ENCODE results near the gene RTP5. TPM values are rescaled to one million over a fixed set of nuclear protein-coding genes. Genes with fewer than 3 reads are reported as not detected.
A peak's percentile ranks its signal among the peaks of the same experiment; 100 is the strongest.

RTP5 gene
- total RNA-seq, 1 donor from 2014 or later = not detected

DNA sequence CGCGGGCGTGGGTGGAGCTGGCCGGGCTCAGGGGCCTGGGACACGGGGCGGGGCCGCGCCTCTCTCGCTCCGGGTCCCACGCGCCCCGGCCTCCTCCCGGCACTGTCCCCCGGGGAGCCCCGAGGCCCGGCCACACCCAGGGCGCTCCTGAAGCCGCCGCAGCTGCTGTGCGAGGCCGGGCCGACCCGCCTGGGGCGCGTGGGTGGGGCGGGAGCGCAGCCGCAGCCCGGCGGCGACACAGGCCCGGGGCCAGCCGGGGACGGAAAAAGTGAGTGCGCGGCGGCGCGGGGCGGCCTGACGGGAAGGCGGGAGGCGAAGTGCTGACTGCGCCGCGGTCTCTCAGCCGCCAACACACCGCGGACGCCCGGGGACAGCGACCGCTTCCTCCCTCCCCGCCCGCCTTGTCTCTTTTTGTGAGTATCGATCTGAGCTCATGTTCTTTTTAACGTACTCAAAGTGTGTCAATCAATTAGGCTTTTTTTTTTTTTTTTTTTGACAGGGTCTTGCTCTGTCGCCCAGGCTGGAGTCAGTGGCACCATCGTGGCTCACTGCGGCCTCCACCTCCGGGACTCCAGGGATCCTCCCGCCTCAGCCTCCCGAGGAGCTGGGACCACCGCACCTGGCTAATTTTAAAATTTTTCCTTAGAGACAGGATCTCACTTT is 25.3 kb upstream of the RTP5 start:
- peak; percentile 87 for ATAC-seq

DNA sequence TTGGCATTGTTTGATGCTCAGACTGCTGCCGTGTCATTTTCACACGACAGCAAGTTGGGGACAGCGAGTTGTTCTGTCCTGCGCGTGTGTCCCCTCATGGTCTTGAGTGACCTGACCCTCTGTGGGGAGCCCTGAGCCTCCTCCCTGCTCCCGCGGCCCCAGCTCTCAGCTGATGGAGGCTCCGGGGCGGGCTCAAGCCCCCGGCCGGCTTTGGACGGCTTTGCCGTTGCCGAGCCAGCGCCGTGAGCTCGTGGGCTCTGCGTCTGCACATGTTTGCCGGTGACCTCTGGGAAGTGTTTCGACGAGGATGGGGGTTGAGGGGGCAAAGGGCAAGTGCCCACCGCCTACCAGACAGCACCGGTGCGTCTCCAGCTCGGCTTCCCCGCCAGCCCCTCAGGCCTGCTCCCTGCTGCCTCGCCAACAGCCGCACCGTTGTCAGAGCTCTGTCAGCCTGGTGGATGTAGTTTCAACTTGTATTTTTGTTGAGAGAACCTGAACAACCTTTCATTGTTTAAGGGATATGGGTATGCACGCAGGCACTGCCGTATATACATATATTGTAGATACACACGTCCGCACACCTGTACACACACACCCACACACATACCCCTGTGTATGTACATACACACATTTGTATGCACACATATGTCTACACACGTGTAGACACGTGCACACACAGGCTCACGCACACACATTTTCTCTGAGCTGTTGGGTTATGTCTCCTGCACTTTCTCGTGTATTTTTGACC is 24.5 kb upstream of the RTP5 start:
- ATAC-seq = no peak

DNA sequence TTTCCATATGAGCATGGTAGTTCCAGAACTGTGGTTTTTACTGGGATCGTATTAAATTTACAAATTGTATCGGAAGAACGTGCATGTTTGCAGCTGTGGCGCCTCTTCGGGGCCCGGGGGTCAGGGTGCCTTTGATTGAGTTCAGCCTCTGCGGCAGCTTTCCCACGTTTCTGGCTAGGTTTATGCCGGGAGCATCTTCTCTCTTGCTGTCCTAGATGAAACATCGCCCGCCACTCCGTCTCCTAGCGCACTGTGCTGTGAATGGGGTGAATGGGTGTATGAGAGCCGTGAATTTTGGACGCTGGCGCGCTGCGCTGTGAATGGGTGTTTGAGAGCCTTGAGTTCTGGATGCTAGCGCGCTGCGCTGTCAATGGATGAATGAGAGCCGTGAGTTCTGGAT is 23.1 kb upstream of the RTP5 start:
- ATAC-seq = no peak

DNA sequence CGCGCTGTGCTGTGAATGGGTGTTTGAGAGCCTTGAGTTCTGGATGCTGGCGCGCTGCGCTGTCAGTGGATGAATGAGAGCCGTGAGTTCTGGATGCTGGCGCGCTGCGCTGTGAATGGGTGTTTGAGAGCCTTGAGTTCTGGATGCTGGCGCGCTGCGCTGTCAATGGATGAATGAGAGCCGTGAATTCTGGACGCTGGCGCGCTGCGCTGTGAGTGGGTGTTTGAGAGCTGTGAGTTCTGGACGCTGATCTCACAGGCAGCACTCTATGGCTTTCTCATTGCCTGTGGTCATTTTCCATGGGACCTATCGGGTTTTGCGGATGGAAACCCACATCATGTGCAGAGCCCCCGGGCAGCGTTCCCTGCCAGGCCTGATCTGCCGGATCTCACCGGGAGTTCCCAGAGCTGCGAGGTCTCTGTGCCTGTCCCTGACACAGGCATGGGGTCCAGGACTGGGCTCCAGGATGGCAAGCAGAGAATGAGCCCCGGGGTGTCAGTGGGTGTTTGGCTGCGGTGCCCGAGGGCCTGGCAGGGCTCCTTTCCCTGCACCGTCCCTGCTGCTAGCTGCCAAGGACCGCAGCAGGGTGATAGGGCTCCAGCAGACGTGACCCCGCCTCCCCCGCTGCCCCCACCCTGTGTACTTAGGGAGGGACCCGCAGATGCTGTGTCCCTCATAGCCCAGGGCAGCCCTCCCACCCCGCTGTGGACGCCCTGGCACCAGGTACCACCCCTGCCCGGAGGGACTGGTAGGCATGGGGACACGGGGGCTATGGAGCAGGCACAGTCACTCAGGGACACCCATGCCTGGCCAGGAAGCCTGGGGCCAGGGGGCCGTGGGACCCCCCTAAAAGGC is 20.5 kb upstream of the RTP5 start:
- ATAC-seq = peak; percentile 14

DNA sequence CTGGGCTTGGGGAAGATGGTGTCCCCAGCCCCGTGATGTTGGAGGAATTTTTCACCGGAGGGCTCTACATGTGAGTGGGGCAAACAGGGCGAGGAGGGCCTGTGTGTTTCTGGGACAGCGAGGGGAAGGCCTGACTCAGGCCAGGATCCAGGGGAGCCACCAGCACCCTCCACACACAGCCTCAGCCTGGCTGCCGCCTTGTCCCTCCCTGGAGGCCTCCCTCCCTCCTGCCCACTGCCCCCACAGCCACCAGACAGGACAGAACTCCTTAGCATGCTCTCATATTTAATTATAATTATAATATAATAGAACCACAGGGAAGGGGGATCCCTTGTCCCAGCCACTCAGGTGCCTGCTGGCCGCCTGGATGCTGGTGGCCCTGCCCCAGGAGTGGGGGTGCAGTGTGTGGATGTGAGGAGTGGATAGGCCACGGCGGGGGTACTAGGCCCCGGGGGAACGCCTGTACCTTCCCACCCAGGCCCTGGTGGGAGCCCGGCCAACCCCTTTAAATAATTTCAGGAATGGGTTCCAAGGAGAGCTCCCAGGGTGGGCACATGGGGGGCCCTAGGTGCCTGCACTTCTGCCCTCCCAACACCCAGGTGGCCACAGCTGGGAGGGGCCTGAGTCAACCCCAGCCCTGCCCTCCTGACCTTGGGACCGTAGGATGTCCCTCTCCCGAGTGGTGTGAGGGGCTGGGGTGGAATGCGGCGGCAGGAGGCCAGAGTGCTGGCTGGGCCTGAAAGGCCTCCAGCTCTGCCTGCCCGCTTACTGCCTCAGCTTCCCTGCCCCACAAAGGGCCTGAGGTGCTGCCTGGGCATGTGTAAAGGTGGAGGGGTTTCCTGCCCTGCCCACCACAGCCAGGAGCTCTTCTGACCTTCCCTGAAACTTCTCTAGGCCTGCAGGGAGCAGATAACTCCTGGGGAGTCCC is 19.6 kb upstream of the RTP5 start:
- no peak for ATAC-seq

DNA sequence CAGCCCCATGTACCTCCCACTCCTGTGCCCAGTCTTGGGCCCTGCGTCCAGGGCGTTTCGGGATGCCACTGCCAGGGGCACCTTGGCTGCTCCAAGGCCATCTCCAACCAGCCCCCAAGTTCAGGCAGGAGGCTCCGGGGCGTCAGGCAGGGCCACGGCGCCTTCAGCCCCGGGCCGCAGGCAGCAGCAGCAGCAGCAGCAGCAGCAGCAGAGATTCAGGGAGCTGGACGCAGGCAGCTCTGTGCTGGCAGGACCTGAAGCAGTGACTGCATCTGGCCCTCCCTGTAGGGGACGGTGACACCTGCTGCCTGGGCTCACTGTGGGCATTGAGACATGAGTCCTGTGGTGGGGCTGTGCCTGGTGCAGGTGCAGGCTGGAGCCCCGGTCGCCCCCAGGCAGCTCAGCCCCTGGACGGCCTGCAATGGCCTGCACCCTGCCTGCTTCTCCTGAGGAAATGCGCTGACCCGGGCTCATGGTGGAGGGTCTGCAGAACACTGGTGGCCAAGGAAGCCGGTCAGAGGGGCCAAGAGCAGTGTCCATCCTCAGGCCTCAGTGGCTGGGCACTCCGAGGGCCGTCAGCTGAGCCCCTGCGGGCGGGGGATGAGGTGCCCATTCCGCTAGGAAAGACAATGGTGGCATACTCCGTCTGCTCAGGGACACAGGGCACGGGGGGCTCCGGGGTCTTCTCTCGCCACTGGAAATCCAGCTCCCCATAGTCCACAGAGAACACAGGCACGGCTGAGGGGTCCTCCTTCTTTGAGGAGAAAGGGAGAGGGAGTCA is 18.8 kb upstream of the RTP5 start:
- ATAC-seq = no peak

DNA sequence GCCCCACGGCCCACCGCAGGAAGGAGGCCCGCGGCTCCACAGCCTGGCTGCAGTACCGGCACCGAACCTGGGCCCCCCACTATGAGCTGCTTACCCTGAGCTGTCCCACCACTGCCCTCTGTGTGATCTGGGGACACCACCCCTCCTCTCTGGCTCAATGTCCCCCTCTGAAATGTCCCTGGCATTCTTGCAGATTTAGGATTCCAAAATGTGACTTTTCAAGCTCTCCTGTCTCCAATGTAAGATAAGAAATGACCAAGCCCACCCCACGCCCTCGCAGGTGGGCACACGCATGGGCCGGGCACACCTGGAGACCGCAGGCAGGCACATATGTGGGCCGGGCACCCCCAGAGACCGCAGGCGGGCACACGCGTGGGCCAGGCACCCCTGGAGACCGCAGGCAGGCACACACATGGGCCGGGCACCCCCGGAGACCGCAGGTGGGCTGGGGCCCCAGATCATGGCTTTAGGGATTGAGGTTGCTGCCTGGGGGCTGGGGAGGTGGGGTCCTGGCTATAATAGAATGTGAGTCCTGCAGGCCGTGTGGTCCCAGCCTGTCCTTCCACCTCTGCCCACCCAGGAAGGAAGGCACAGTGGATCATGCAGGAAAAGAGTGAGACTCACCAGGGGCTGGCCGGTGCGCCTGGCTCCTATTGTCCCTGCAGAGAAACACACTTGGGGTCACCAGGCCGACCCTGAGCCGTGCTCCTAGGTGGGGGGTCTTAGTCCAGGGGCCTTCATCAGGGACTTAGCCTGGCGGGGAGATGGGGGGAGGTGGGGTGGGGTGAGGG is 18.0 kb upstream of the RTP5 start:
- no peak for ATAC-seq

DNA sequence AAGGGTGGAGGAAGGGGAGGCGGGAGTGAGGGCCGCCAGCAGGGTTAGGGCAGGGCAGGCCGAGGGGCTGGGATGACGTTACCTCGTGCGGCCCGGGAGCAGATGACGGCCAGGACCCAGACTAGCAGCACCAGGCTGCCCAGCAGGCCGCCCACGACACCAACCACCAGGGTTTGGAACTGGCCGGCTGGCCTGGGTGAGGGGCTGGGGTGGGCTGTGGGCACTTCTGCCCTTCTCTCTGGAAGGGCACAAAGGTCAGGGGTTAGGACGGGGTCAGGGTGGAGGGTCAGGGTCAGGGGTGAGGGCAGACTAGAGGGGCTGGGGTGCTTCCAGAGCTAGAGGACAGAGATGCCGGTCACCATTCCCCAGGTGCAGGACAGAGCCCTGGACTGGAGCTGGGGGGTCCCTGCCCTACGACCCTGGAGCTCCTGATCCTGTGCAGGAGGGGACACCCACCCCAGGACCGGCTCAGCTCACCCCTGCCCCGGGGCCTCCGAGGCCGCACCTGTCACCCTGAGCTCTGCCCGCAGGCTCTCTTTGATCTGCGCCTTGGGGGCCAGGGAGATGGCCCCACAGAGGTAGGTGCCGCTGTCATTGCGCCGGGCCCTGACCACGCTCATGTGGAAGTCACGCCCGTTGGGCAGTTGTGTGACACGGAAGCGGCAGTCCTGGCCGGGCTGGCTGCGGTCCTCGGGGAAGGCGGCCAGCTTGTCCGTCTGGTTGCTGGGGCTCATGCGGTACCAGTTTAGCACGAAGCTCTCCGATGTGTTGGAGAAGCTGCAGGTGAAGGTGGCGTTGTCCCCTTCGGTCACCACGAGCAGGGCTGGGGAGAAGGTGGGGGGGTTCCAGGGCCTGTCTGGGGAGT is 17.2 kb upstream of the RTP5 start:
- no peak for ATAC-seq

DNA sequence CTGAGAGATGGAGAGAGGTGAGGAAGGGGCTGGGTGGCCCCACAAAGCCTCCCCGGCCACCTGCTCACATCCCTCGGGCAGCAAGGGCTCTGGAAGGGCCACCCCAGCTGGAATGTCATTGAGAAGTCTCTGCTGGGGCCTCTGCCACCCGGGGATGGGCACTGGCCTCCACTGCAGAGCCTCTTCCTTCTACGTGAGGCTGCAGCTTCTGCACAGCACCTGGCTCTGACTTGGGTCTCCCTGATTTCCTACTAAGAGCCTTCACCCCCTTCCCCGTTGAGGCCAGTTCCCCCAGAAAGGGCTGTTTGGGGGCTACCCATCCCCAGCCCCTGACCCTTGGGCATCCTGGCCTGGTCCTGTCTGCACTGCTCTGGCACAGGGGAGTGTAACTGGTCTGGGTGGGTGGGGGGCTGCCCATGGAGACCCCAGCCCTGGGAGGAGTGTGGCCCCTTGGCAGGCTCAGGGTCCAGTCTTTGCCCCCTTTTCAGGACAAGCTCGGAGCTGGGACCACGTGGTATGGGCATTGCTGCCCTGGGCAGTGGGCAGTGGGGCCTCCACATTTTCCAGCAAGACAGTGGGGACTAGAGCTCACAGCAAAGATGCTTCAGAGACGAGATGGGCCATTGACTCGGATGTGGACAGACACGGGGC is 16.4 kb upstream of the RTP5 start:
- no peak for ATAC-seq

DNA sequence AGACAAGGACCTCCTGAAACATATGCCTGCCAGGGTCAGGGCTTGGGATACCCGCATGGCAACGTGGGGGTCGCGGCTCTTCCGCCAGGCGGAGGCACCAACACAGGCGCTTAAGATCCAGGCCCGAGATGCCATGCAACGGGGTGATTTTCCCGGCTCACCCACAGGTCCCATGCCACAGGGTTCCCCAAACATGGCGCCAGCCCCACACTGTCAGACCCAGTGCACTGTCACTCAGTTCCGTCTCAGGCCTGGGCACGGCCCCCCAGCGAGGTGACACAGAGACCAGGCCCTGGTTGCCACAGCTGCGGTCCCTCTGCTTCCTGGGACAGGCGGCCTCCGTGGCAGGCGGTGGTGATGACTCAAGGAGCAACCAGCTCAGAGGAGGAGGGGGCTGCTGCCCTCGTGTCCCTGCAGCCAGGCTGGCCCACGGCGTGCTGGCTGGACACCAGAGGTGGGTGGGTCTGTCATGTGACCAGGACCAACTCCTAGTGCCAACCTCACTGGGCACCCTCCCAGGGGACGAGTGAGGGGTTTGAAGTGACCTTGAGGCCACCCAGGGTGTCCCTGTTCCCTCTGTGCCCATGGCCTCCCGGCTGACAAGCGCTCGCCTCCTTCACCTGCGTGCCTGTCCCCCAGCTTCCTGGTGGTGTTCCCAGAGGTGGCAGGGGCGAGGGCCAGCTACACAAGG is 15.7 kb upstream of the RTP5 start:
- no peak for ATAC-seq

DNA sequence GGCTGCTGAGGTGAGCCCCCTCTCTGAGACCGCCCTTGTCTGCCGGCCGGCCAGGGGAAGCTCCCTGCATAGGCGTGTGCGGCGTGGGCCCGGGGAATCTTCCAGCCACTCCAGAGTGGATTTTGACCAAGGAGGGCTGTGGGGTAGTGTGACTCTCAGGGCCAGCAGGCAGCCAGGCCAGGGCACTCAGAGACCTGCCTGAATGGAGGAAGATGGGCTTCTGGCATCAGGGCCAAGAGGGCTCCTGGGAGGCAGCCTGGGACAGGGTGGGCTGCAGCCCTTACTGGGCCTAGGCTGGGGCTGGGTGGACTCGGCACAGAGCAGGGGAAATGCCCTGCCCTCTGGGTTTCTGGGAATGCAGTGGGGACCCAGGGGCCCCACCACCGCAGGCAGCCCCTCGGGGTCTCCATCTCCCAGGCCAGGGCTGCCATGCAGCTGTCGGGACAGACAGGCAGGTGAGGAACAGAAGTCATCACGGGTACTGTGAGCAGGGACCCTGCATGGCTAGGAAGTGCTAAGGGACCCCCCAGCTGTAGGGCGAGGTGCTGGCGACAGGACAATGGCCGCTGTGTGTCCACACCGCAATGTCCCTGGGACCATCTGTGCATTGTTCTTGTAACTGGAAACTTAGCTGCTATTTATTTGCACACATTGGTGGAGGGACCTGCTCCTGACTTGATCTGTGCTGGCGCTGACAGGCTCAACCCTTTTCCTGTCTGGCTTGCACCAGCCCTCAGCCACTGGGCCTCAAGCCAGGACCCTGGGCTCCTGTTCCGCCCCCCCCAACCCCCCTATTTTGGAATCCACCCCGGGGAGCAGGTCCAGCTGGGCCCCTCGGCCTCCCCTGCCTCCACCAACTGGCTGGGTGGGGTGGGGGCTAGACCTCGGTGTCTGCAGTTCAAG is 14.9 kb upstream of the RTP5 start:
- ATAC-seq = no peak

DNA sequence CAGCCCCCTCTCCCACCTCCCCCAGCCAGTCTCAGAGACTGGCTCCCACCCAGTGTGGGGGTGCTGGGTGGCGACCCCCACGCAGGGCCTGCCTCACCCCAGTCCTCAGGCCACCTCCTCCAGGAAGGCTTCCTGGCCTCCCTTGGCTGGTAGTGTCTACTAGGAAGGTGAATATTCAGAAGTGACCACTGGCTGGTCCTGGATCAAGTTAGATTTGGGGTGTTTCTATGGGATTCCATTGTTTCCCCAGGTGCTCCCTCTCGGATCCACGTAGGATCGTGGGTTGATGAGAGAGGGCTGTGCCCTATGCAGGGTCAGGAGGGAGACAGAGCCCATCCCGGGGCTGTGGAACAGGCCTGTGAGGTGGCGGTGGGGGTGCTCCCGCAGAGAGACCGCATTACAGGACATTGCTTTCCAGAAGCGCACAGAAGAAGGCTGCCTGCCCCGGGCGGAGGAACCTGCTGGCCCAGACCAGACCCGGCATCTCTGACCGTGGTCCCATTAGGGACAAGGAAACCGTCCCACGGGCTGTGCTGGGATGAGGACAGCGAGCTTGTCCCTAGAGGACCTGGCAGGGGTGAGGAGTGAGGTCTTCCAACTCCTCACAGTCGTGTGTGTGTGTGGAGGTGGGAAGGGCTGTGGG is 14.2 kb upstream of the RTP5 start:
- no peak for ATAC-seq

DNA sequence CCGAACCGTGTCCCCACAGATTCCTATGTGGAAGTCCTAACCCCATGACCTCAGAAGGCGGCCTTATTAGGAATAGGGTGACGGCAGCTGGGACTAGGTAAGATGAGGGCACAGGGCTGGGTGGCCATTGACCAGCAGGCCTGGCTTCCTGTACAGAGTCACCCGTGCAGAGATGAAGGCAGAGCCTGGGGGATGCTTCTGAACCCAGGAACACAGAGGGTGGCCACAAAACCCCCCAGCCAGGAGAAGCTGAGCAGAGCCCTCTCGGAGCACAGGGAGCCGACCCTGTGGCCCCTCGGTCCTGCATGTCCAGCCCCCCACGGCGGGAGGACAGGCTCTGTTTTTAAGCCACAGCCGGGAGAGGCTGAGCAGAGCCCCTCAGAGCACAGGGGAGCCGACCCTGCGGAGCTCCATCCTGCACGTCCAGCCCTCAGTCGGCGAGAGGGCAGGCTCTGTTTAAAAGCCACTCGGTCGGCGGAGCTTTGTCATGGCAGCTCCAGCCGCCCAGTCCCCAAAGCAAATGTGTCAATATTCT is 13.6 kb upstream of the RTP5 start:
- ATAC-seq = no peak

DNA sequence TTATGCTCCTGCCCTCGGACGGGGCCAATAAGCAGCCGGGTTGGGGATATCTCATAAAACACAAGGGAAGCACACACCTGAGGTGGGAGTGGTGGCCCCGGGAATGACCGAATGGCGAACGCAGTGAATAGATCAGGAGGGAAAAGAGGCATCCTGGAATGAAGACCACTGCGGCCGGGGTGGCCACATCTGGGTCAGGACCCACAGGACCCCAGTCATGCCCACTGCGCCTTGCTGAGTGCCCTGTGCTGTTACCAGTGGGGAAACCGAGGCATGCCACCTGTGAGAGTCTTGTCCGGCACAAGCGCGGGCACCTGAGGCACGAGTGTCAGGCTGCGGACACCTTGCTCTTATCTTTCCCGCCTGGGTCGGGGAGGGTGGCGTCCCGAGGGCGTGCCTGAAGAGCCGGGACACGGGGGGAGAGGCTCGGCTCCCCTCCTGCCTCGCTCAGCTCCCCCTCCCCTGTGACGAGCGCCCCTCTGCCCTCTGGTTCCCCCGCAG is 12.4 kb upstream of the RTP5 start:
- no peak for ATAC-seq

DNA sequence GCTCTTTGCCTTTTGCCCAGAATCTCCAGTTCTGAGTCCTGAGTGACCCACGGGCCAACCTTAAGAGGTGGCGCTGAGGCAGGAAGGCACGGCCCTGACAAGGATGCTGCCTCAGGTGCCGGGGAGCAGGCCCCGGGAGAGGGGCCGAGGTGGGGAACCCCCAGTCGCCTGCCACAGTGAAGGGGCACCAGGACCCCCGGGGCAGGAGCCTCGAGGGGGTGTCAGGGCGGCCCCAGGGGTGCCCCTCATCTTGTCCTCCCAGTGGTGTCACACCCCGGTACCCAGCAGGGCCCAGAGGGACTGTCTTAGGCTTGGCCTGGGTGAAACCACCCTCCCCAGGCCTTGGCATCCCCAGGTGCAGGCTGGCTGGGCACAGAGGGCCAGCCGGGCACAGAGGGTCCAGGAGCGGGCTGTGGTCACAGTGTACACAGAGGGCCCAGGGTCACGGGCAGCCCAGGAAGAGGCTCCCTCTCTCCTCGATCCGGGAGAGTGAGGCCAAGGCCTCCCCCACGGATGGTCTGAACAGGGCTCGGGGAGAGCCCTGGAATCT is 11.9 kb upstream of the RTP5 start:
- ATAC-seq = no peak

Data from esophagus mucosa (tissue), 1 donor.